ENCODE results near the gene OSBPL8.
"Not testable (repeated sequence)": the region's sequence is repeated elsewhere in the genome, so short reads cannot be mapped to it uniquely, and the experiment has no call there.

OSBPL8 gene

DNA sequence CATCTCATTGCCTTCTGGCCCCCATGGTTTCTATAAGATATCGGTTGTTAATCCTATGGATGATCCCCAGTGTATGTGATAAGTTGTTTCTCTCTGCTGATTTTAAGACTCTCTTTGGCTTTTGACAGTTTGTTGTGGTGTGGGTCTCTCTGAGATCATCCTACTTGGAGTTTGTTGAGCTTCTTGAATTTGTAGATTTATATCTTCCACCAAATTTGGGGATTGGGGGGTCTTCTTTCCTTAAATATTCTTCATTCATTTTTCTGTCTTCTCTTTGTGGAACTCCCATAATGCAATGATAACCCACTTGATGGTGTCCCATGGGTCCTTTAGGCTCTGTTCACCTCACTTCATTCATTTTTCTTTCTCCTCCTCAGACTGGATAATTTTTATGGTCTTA is 191.3 kb downstream of the OSBPL8 start:
- no peak for DNase-seq
- H3K36me3 ChIP-seq (replicated peaks) = peaks cover 19% of the 10 kb centered on the region
- TF ChIP-seq CTCF (IDR thresholded peaks at IDR 0.05; ENCODE audit: low read depth, low read length, missing control alignments) = no peak

DNA sequence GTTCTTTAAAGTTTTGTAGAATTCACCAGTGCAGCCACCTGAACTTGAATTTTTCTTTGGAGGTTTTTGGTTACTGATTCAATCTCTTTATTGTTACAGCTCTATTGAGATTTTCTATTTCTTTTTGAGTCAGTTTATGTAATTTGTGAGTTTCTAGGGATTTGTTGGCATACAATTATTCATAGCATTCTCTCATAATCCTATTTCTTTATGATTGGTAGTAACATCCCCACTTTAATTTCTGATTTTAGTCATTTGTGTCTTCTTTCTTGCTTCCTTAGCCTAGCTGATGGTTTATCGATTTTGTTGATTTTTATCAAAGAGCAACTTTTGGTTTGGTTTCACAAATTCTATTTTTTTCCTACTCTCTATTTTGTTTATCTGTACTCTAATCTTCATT is 193.4 kb downstream of the OSBPL8 start:
- TF ChIP-seq CTCF (IDR thresholded peaks at IDR 0.05; ENCODE audit: low read depth, low read length, missing control alignments) = no peak
- H3K27ac ChIP-seq = no peak overlapping the region
- no peak overlapping the region for H3K4me3 ChIP-seq (ENCODE audit: low read depth, low read length)
- H3K36me3 ChIP-seq (replicated peaks) = peaks cover 19% of the 10 kb centered on the region
- no peaks in the 10 kb centered on the region for H3K27me3 ChIP-seq (replicated peaks)
- in situ Hi-C loops (cut with HindIII; ENCODE audit: low pct_ligation_motif_present, low sequenced_read_pairs) = no loop called here
- no peak for DNase-seq

More for the DNA sequence above, 191.3 kb downstream of the OSBPL8 start:
- in situ Hi-C loops (cut with HindIII; ENCODE audit: low pct_ligation_motif_present, low sequenced_read_pairs) = no loop called here
- no peaks in the 10 kb centered on the region for H3K27me3 ChIP-seq (replicated peaks)
- no peak overlapping the region for H3K4me3 ChIP-seq (ENCODE audit: low read depth, low read length)
- no peak overlapping the region for H3K27ac ChIP-seq

DNA sequence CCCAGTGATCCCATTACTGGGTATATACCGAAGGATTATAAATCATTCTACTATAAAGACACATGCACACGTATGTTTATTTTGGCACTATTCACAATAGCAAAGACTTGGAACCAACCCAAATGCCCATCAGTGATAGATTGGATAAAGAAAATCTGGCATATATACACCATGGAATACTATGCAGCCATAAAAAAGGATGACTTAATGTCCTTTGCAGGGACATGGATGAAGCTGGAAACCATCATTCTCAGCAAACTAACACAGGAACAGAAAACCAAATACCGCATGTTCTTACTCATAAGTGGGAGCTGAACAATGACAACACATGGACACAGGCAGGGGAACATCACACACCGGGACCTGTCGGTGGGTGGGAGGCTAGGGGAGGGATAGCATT is 195.4 kb downstream of the OSBPL8 start:
- DNase-seq; H3K4me3 ChIP-seq (ENCODE audit: low read depth, low read length); H3K27ac ChIP-seq; H3K27me3 ChIP-seq (replicated peaks); in situ Hi-C loops (cut with HindIII; ENCODE audit: low pct_ligation_motif_present, low sequenced_read_pairs): not testable (repeated sequence)
- H3K36me3 ChIP-seq (replicated peaks) = peaks cover 17% of the 10 kb centered on the region

GRCh38 chr12:76360316-76360715 is 199.3 kb downstream of the OSBPL8 start:
- in situ Hi-C loops (cut with HindIII; ENCODE audit: low pct_ligation_motif_present, low sequenced_read_pairs) = no loop called here
- no peak for TF ChIP-seq CTCF (IDR thresholded peaks at IDR 0.05; ENCODE audit: low read depth, low read length, missing control alignments)

DNA sequence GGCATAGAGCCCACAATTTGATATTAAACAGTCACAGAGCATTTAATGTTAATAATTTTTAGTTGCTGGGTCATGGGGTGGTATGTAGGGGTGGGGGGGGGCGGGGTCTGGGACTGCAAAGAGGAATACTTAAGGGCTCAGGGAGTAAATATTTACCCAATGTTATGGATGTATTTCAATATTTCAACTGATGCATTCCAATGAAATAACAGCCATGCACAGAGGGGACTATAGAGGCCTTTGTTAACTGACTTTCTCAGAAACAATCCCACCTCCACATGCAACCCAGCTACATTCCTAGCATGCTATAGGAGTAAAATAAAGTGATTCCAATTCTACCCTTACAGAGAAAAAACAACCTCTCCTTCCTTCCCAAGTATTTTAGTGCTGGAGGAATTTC is 203.5 kb downstream of the OSBPL8 start:
- TF ChIP-seq CTCF (IDR thresholded peaks at IDR 0.05; ENCODE audit: low read depth, low read length, missing control alignments) = no peak
- DNase-seq = no peak
- in situ Hi-C loops (cut with HindIII; ENCODE audit: low pct_ligation_motif_present, low sequenced_read_pairs) = no loop called here
- H3K27me3 ChIP-seq (replicated peaks) = no peaks in the 10 kb centered on the region
- peaks cover 3% of the 10 kb centered on the region for H3K36me3 ChIP-seq (replicated peaks)
- no peak overlapping the region for H3K27ac ChIP-seq
- H3K4me3 ChIP-seq (ENCODE audit: low read depth, low read length) = no peak overlapping the region

More at GRCh38 chr12:76360316-76360715, 199.3 kb downstream of the OSBPL8 start:
- Histone ChIP-seq H3K27ac (no peak overlapping the region), H3K36me3 (replicated peaks) (peaks cover 5% of the 10 kb centered on the region), H3K4me3 (ENCODE audit: low read depth, low read length) (no peak overlapping the region), H3K27me3 (replicated peaks) (no peaks in the 10 kb centered on the region)
- no peak for DNase-seq

- in situ Hi-C loops (cut with HindIII; ENCODE audit: low pct_ligation_motif_present, low sequenced_read_pairs) = loop anchor here (25.0 kb wide), 1 partner anchor 261 kb away; the partner anchor contains the start of gene NAP1L1
- H3K4me3 ChIP-seq (ENCODE audit: low read depth, low read length) = peak within 1 kb of the TSS; percentile 88
- H3K27me3 ChIP-seq (replicated peaks) = no peaks in the 10 kb centered on the region
- peak; percentile 69 for TF ChIP-seq CTCF (IDR thresholded peaks at IDR 0.05; ENCODE audit: low read depth, low read length, missing control alignments)
- peak within 1 kb of the TSS; percentile 63 for H3K27ac ChIP-seq
- no peaks in the 10 kb centered on the region for H3K36me3 ChIP-seq (replicated peaks)
- DNase-seq = peak; percentile 92
Observed at GRCh38 chr12:76348079-76348901, 211.3 kb downstream of the OSBPL8 start, which contains the start of gene BBS10. Gene BBS10 (minus strand): TSS chr12:76348415. CDS start chr12:76348358, 57 bp downstream.

Measured in brain microvascular endothelial cell (primary cell).